WTC11 (cell line): ENCODE results near the gene RNF125.

ENCODE experiments used
- CTCF ChIP-seq: fragments of 200-600 bp; IDR thresholded peaks from 2 replicates; pipeline ENCODE4 v1.8.0; 2022; ENCODE audit warnings: antibody characterized with exemption
- ETV6 ChIP-seq: sonication (generic); formaldehyde crosslinking; IDR thresholded peaks from 2 replicates; pipeline ENCODE4 v1.8.1; 2022; ENCODE audit warnings: mild to moderate bottlenecking, missing genetic modification reagents
- RELA ChIP-seq: sonication (generic); formaldehyde crosslinking; IDR thresholded peaks from 2 replicates; pipeline ENCODE4 v1.8.1; 2022; ENCODE audit warnings: missing genetic modification reagents, mild to moderate bottlenecking, borderline replicate concordance
- USF2 ChIP-seq: sonication (generic); formaldehyde crosslinking; IDR thresholded peaks from 2 replicates; pipeline ENCODE4 v1.8.1; 2023; ENCODE audit warnings: mild to moderate bottlenecking, missing genetic modification reagents, moderate library complexity
- ZNF121 ChIP-seq: sonication (generic); formaldehyde crosslinking; IDR thresholded peaks from 2 replicates; pipeline ENCODE4 v1.8.0; 2023; ENCODE audit warnings: missing genetic modification reagents
- ZNF317 ChIP-seq: sonication (generic); formaldehyde crosslinking; IDR thresholded peaks from 2 replicates; pipeline ENCODE4 v1.8.1; 2023; ENCODE audit warnings: low read depth, mild to moderate bottlenecking, moderate library complexity, missing genetic modification reagents, borderline replicate concordance
- TF ChIP-seq, protein P1 (sequence below): sonication (generic); formaldehyde crosslinking; IDR thresholded peaks from 2 replicates; pipeline ENCODE4 v1.8.1; 2023; ENCODE audit warnings: mild to moderate bottlenecking, moderate library complexity, missing genetic modification reagents
- TF ChIP-seq, protein P2 (sequence below): sonication (generic); formaldehyde crosslinking; IDR thresholded peaks from 2 replicates; pipeline ENCODE4 v1.8.0; 2023; ENCODE audit warnings: missing genetic modification reagents, mild to moderate bottlenecking, borderline replicate concordance

DNA sequence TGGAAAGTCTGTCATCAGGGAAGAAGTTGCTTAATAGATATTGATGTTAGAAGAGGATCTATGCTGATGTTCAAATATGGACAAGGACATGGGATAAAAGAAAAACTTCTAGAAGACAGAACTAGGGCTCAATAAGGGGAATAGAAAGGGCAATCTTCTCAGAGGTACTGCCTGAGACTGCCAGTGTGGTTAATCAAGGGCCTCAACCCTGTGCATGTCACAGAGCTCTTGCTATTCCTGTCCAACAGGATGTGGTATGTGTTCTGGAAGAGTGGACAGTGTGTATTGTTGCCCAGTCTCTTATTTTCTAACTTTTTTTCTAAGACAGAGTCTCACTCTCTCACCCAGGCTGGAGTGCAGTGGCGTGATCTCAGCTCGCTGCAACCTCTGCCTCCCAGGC, 27.8 kb upstream of the RNF125 start:
- TF ChIP-seq ZNF317 (CRISPR knock-in tag) (no peak), ETV6 (CRISPR knock-in tag) (no peak), ZNF121 (CRISPR knock-in tag) (no peak), CTCF (no peak), RELA (no peak), USF2 (CRISPR knock-in tag) (no peak)
- TF ChIP-seq, protein P1, sequence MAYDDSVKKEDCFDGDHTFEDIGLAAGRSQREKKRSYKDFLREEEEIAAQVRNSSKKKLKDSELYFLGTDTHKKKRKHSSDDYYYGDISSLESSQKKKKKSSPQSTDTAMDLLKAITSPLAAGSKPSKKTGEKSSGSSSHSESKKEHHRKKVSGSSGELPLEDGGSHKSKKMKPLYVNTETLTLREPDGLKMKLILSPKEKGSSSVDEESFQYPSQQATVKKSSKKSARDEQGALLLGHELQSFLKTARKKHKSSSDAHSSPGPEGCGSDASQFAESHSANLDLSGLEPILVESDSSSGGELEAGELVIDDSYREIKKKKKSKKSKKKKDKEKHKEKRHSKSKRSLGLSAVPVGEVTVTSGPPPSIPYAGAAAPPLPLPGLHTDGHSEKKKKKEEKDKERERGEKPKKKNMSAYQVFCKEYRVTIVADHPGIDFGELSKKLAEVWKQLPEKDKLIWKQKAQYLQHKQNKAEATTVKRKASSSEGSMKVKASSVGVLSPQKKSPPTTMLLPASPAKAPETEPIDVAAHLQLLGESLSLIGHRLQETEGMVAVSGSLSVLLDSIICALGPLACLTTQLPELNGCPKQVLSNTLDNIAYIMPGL (CRISPR knock-in tag): no peak
- TF ChIP-seq, protein P2, sequence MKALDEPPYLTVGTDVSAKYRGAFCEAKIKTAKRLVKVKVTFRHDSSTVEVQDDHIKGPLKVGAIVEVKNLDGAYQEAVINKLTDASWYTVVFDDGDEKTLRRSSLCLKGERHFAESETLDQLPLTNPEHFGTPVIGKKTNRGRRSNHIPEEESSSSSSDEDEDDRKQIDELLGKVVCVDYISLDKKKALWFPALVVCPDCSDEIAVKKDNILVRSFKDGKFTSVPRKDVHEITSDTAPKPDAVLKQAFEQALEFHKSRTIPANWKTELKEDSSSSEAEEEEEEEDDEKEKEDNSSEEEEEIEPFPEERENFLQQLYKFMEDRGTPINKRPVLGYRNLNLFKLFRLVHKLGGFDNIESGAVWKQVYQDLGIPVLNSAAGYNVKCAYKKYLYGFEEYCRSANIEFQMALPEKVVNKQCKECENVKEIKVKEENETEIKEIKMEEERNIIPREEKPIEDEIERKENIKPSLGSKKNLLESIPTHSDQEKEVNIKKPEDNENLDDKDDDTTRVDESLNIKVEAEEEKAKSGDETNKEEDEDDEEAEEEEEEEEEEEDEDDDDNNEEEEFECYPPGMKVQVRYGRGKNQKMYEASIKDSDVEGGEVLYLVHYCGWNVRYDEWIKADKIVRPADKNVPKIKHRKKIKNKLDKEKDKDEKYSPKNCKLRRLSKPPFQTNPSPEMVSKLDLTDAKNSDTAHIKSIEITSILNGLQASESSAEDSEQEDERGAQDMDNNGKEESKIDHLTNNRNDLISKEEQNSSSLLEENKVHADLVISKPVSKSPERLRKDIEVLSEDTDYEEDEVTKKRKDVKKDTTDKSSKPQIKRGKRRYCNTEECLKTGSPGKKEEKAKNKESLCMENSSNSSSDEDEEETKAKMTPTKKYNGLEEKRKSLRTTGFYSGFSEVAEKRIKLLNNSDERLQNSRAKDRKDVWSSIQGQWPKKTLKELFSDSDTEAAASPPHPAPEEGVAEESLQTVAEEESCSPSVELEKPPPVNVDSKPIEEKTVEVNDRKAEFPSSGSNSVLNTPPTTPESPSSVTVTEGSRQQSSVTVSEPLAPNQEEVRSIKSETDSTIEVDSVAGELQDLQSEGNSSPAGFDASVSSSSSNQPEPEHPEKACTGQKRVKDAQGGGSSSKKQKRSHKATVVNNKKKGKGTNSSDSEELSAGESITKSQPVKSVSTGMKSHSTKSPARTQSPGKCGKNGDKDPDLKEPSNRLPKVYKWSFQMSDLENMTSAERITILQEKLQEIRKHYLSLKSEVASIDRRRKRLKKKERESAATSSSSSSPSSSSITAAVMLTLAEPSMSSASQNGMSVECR: no peak
